ENCODE measurements around the gene DAPL1.

DNA sequence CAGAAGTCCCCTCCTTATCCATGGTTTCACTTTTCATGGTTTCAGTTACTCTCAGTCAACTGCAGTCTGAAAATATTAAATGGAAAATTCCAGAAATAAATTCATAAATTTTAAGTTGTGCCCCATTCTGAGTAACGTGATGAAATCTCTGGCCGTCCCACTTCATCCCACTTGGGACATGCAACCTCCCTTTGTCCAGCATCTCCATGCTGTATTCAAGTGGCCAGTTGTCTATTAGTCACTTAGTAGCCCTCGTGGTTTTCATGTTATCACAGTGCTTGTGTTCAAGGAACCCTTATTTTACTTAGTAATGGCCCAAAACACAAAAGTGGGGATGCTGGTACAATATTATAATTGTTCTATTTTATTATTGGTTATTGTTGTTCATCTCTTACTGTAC lies 18.0 kb upstream of the DAPL1 start:
- TF ChIP-seq POLR2A (IDR thresholded peaks at IDR 0.05; ENCODE audit: low read depth, low read length), result no peak
- TF ChIP-seq POLR2AphosphoS5 (IDR thresholded peaks at IDR 0.05; ENCODE audit: low read depth, low read length), result no peak
- TF ChIP-seq TAF1 (IDR thresholded peaks at IDR 0.05; ENCODE audit: borderline replicate concordance, low read depth, low read length), result no peak
